GM12878 (cell line): ENCODE measurements around the gene RABL6. TPM values are rescaled to one million over a fixed set of nuclear protein-coding genes. Genes with fewer than 3 reads are reported as not detected.
A peak's percentile ranks its signal among the peaks of the same experiment; 100 is the strongest.

Source experiments
- CEBPZ ChIP-seq: fragments of 150-350 bp; IDR thresholded peaks from 2 replicates; pipeline ENCODE4 v1.6.1; 2016; ENCODE audit warnings: low read depth, low read length
- CHD4 ChIP-seq: fragments of 200-600 bp; sonication (generic); IDR thresholded peaks from 2 replicates; pipeline ENCODE4 v1.6.1; 2016; ENCODE audit warnings: mild to moderate bottlenecking
- DPF2 ChIP-seq: fragments of 450-650 bp; IDR thresholded peaks from 2 replicates; pipeline ENCODE4 v1.6.1; 2017; ENCODE audit warnings: mild to moderate bottlenecking
- E4F1 ChIP-seq: fragments of 450-650 bp; IDR thresholded peaks from 2 replicates; pipeline ENCODE4 v1.6.1; 2018; ENCODE audit warnings: borderline replicate concordance, mild to moderate bottlenecking; ENCODE audit not compliant: partially characterized antibody
- ESRRA ChIP-seq: IDR thresholded peaks from 2 replicates; pipeline ENCODE4 v1.6.1; 2012; ENCODE audit warnings: mild to moderate bottlenecking, low read length, improper control_type of control experiment
- GABPA ChIP-seq: IDR thresholded peaks from 2 replicates; pipeline ENCODE4 v1.6.1; 2014; ENCODE audit warnings: antibody characterized with exemption, low read depth, mild to moderate bottlenecking, inconsistent platforms
- IRF3 ChIP-seq: fragments of 450-650 bp; IDR thresholded peaks from 2 replicates; pipeline ENCODE4 v1.6.1; 2014; ENCODE audit warnings: mild to moderate bottlenecking
- IRF4 ChIP-seq: IDR thresholded peaks from 2 replicates; pipeline ENCODE4 v1.6.1; 2011; ENCODE audit warnings: low read depth, low read length
- IRF5 ChIP-seq: fragments of 450-650 bp; IDR thresholded peaks from 2 replicates; pipeline ENCODE4 v1.6.1; 2017; ENCODE audit warnings: borderline replicate concordance
- JUNB ChIP-seq: IDR thresholded peaks from 2 replicates; pipeline ENCODE4 v1.6.1; 2016; ENCODE audit warnings: antibody characterized with exemption, mild to moderate bottlenecking
- MAX ChIP-seq: IDR thresholded peaks from 2 replicates; pipeline ENCODE4 v1.6.1; 2012; ENCODE audit warnings: low read depth, low read length, improper control_type of control experiment
- MEF2A ChIP-seq: IDR thresholded peaks from 2 replicates; pipeline ENCODE4 v1.6.1; 2011; ENCODE audit warnings: low read depth, mild to moderate bottlenecking, low read length, moderate library complexity; ENCODE audit not compliant: insufficient read depth
- MTA2 ChIP-seq: fragments of 450-650 bp; IDR thresholded peaks from 2 replicates; pipeline ENCODE4 v1.6.1; 2016; ENCODE audit warnings: low read depth, mild to moderate bottlenecking, moderate library complexity
- MYC ChIP-seq: IDR thresholded peaks from 2 replicates; pipeline ENCODE4 v1.6.1; 2011; ENCODE audit warnings: mild to moderate bottlenecking, low read length, moderate library complexity, inconsistent platforms; ENCODE audit not compliant: insufficient read depth, insufficient replicate concordance, insufficient read length, severe bottlenecking
- NFXL1 ChIP-seq: fragments of 450-650 bp; IDR thresholded peaks from 2 replicates; pipeline ENCODE4 v1.6.1; 2017; ENCODE audit warnings: antibody characterized with exemption, mild to moderate bottlenecking, borderline replicate concordance
- NR2C1 ChIP-seq: fragments of 450-650 bp; IDR thresholded peaks from 2 replicates; pipeline ENCODE4 v1.6.1; 2017; ENCODE audit warnings: antibody characterized with exemption, mild to moderate bottlenecking, moderate library complexity
- POLR2AphosphoS2 ChIP-seq: IDR thresholded peaks from 2 replicates; pipeline ENCODE4 v1.6.1; 2011; ENCODE audit warnings: low read depth, mild to moderate bottlenecking, low read length, improper control_type of control experiment, moderate library complexity
- SMAD1 ChIP-seq: fragments of 450-650 bp; IDR thresholded peaks from 2 replicates; pipeline ENCODE4 v1.6.1; 2018; ENCODE audit warnings: mild to moderate bottlenecking, low read depth; ENCODE audit not compliant: partially characterized antibody
- SMC3 ChIP-seq: IDR thresholded peaks from 2 replicates; pipeline ENCODE4 v1.6.1; 2011; ENCODE audit warnings: low read length, improper control_type of control experiment, borderline replicate concordance
- SRF ChIP-seq, 2 experiments: IDR thresholded peaks; 2 replicates each; pipeline ENCODE4 v1.6.1; 2011; ENCODE audit warnings: low read depth in 2 of 2, low read length in 2 of 2, mild to moderate bottlenecking in 1 of 2, moderate library complexity in 1 of 2
- STAT3 ChIP-seq: IDR thresholded peaks from 2 replicates; pipeline ENCODE4 v1.6.1; 2011; ENCODE audit warnings: low read depth, low read length, improper control_type of control experiment
- YY1 ChIP-seq: IDR thresholded peaks from 2 replicates; pipeline ENCODE4 v1.6.1; 2011; ENCODE audit warnings: low read depth, mild to moderate bottlenecking, low read length
- polyA plus RNA-seq, 11 experiments: library from polyadenylated mRNA; depleted of rRNA in 4 of 11; unstranded in 6 of 11; stranded (reverse) in 5 of 11; fragments of >200 nt; fragmentation: Nextera tagmentation in 4 of 11; fragmentation: Illumina TruSeq in 1 of 11; extraction: Ambion mirVana in 4 of 11; extraction: Trizol in 1 of 11; gene quantifications; 1 replicate in 1 of 11; 2 replicates in 10 of 11; pipeline versions ENCODE4 v1.2.1 to v1.2.3, GENCODE V29; 2011 to 2016; ENCODE audit warnings: inconsistent platforms in 2 of 11, missing spikeins in 2 of 11, low read depth in 1 of 11
- total RNA-seq, 4 experiments: library from RNA; depleted of rRNA in 3 of 4; stranded (reverse); fragments of >200 nt in 3 of 4; fragmentation: Illumina TruSeq in 1 of 4; extraction: Trizol in 1 of 4; gene quantifications; 2 replicates each; pipeline versions ENCODE4 v1.2.1 to v1.2.3, GENCODE V29; 2013 to 2021

The RABL6 gene
- total and polyA plus RNA-seq, 10 of the 15 experiments (the other 5 are each of a cell fraction or from before 2014, with no cell fraction given), result 1.4 to 134 (median 42.7) TPM

GRCh38 chr9:136886610-136887597, 79.2 kb downstream of the RABL6 start (continued):
- TF ChIP-seq MYC, result no peak
- no peak for TF ChIP-seq IRF5
- no peak for TF ChIP-seq DPF2
- TF ChIP-seq GABPA, result no peak
- no peak for TF ChIP-seq MTA2
- TF ChIP-seq STAT3, result no peak
- no peak for TF ChIP-seq SMAD1
- TF ChIP-seq MAX, result peak; percentile 12; the same call in 1 of the 2 replicates
- no peak for TF ChIP-seq YY1
- no peak for TF ChIP-seq POLR2AphosphoS2
- no peak for TF ChIP-seq SMC3
- no peak for TF ChIP-seq JUNB
- TF ChIP-seq ESRRA, result no peak
- no peak for TF ChIP-seq NFXL1
- TF ChIP-seq SRF (IDR thresholded peaks at IDR 0.05; ENCODE audit: low read depth in 2 of 2, low read length in 2 of 2), result no peak
- no peak for TF ChIP-seq CEBPZ
- no peak for TF ChIP-seq CHD4
- no peak for TF ChIP-seq MEF2A
- TF ChIP-seq IRF4, result no peak
- no peak for TF ChIP-seq NR2C1
- no peak for TF ChIP-seq E4F1
- TF ChIP-seq IRF3, result no peak
